IPS-11a (cell line): Measurements from ENCODE around the gene VEGFA.

Source experiments
- H3K4me3 ChIP-seq: one replicate; pipeline ENCODE4 v1.5.1; 2013; ENCODE audit warnings: low read depth, low read length, control low read depth

VEGFA gene

GRCh38 chr6:43769526-43770371 lies at the start of gene VEGFA:
TSS of gene VEGFA (plus strand) at chr6:43770211.
- peak within 1 kb of the TSS; percentile 88 for H3K4me3 ChIP-seq

GRCh38 chr6:43720999-43721398 lies 49.0 kb upstream of the VEGFA start:
- H3K4me3 ChIP-seq = no peak overlapping the region

GRCh38 chr6:43722920-43723545 lies 47.0 kb upstream of the VEGFA start:
- no peak overlapping the region for H3K4me3 ChIP-seq

GRCh38 chr6:43723737-43724295 lies 46.2 kb upstream of the VEGFA start:
- no peak overlapping the region for H3K4me3 ChIP-seq

- H3K4me3 ChIP-seq = no peak overlapping the region
These were observed 45.7 kb upstream of the VEGFA start for GRCh38 chr6:43724354-43724753.

GRCh38 chr6:43724914-43725642 lies 44.9 kb upstream of the VEGFA start:
- H3K4me3 ChIP-seq = no peak overlapping the region

GRCh38 chr6:43725643-43726580 lies 44.1 kb upstream of the VEGFA start:
- H3K4me3 ChIP-seq = no peak overlapping the region

GRCh38 chr6:43727634-43728033 lies 42.4 kb upstream of the VEGFA start:
- no peak overlapping the region for H3K4me3 ChIP-seq

- H3K4me3 ChIP-seq = no peak overlapping the region
These were observed 41.4 kb upstream of the VEGFA start for GRCh38 chr6:43728586-43728985.

GRCh38 chr6:43729537-43729936 lies 40.5 kb upstream of the VEGFA start:
- H3K4me3 ChIP-seq = no peak overlapping the region

- H3K4me3 ChIP-seq = no peak overlapping the region
These were observed 39.4 kb upstream of the VEGFA start for GRCh38 chr6:43730634-43731033.

GRCh38 chr6:43733471-43734293 lies 36.3 kb upstream of the VEGFA start:
- H3K4me3 ChIP-seq = no peak overlapping the region

GRCh38 chr6:43734294-43734665 lies 35.7 kb upstream of the VEGFA start:
- no peak overlapping the region for H3K4me3 ChIP-seq

- H3K4me3 ChIP-seq = no peak overlapping the region
These were observed 34.3 kb upstream of the VEGFA start for GRCh38 chr6:43735642-43736199.

- no peak overlapping the region for H3K4me3 ChIP-seq
These were observed 33.7 kb upstream of the VEGFA start for GRCh38 chr6:43736211-43736786.

- no peak overlapping the region for H3K4me3 ChIP-seq
These were observed 33.2 kb upstream of the VEGFA start for GRCh38 chr6:43736844-43737243.

GRCh38 chr6:43737272-43738081 lies 32.5 kb upstream of the VEGFA start:
- H3K4me3 ChIP-seq = no peak overlapping the region

GRCh38 chr6:43738267-43738676 lies 31.7 kb upstream of the VEGFA start:
- H3K4me3 ChIP-seq = no peak overlapping the region
